Measurements from ENCODE around the gene RPS26.
"Not testable (repeated sequence)": the region's sequence is repeated elsewhere in the genome, so short reads cannot be mapped to it uniquely, and the experiment has no call there.

RPS26 gene

DNA sequence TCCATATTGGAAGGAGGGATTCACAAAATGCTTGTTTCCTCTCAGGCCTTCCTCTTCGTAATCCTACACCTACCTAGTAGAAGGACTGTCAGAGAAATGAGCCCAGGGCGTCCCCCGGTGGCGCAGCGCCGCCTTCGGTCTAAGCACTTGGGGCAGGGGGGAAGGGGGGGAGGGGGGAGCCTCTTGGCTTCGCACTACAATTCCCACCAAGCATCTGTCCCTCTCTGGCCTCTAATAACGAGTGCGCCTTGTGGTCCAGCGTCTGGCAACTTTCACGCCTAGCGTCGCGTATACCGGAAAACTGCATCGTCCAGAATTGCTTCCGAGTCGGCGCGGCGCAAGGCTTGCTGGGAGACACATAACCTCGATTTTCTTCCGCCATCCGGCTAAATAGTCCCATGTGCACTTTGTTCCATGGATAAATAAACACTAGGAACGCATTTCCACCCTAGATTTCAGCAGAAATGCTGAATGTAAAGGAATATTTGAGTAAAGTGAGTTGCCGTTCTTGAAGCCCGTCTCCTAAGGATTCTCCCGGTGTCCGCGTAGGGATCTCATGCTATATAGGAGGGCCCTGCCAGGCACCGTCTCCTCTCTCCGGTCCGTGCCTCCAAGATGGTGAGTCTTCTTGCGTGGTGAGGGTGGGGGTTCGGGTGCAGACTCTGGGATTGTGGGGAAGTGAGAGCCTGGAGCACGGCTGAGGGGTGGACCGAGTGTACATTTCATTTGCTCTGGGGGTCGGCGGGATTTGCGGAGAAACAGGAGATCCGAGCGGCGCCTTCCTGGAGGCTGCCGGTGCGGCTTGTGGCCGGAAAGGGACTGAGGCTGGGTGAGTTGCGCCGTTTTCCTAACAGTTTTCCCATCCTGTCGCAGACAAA lies at the start of gene RPS26:
TSS of gene RPS26 (plus strand) at position 367 of the 878 bp plus-strand sequence. CDS start at position 616, 249 bp downstream.
- H3K36me3 ChIP-seq (ENCODE audit: control insufficient read depth, insufficient read depth, low read length, severe bottlenecking), result peaks cover 32% of the 10 kb centered on the region
- peak within 1 kb of the TSS; percentile 84 for H3K4me3 ChIP-seq (ENCODE audit: low read length)
- no peaks in the 10 kb centered on the region for H3K27me3 ChIP-seq (replicated peaks; ENCODE audit: control insufficient read depth, insufficient read depth, low read length)
- H3K9ac ChIP-seq (ENCODE audit: low read length), result peak within 1 kb of the TSS; percentile 92
- peaks cover 30% of the 10 kb centered on the region for H3K4me1 ChIP-seq (ENCODE audit: control insufficient read depth, insufficient read depth, low read length)
- H3K9me3 ChIP-seq (ENCODE audit: control insufficient read depth, low read length), result no peaks in the 10 kb centered on the region
- DNase-seq (ENCODE audit: low read depth), result peak; percentile 99

- Histone ChIP-seq H3K9me3 (ENCODE audit: control insufficient read depth, low read length) (no peaks in the 10 kb centered on the region), H3K27me3 (replicated peaks; ENCODE audit: control insufficient read depth, insufficient read depth, low read length) (no peaks in the 10 kb centered on the region), H3K36me3 (ENCODE audit: control insufficient read depth, insufficient read depth, low read length, severe bottlenecking) (peaks cover 61% of the 10 kb centered on the region), H3K4me1 (ENCODE audit: control insufficient read depth, insufficient read depth, low read length) (peaks cover 15% of the 10 kb centered on the region), H3K9ac (ENCODE audit: low read length) (peak overlapping the region; percentile 42), H3K4me3 (ENCODE audit: low read length) (no peak overlapping the region)
- DNase-seq (ENCODE audit: low read depth), result no peak
Observed at GRCh38 chr12:55993230-55993853, 48.4 kb upstream of the RPS26 start.

DNA sequence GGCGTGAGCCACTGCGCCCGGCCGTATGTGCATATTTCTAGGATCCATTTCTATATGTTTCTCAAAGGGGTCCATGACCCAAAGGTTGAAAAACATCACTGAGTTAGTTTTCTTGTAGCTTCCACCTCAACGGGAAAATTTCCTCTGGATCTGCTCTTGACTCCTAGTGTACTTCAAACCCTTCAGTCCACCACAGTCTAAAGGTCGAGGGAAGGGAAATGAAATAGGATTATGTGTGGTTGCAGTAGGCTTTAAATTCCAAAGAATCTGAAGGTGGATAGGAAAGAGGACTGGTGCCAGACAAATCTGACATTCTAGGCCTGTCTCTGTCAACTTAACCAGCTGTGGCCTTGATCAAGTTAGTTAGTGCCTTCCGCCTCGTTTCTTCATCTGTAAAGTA lies 46.4 kb upstream of the RPS26 start:
- Histone ChIP-seq H3K36me3 (ENCODE audit: control insufficient read depth, insufficient read depth, low read length, severe bottlenecking) (peaks cover 52% of the 10 kb centered on the region), H3K4me1 (ENCODE audit: control insufficient read depth, insufficient read depth, low read length) (peaks cover 16% of the 10 kb centered on the region)

DNA sequence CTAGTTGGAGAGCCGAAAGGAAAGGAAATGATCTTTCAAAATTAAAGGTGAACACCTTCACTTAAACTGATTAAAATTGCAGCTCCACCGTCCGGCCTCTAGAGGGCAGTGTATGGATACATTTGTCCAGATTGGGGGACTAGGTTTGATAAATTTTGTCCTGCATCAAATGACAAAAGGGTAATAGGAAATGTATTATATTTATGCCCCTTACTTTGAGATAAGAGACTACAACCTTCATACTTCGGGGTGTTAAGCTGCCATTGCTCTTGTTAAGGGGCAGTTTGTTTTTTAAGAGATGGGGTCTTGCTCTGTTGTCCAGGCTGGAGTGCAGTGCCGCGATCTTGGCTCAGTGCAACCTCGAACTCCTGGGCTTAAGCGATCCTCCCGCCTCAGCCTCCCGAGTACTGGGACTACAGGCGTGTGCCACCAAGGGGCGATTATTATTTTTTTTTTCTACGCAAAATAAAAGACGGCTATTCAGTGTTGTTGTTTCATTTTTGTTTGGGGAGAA lies 45.5 kb upstream of the RPS26 start:
- peak; percentile 90 for DNase-seq (ENCODE audit: low read depth)
- H3K27me3 ChIP-seq (replicated peaks; ENCODE audit: control insufficient read depth, insufficient read depth, low read length), result no peaks in the 10 kb centered on the region
- no peaks in the 10 kb centered on the region for H3K9me3 ChIP-seq (ENCODE audit: control insufficient read depth, low read length)
- H3K4me1 ChIP-seq (ENCODE audit: control insufficient read depth, insufficient read depth, low read length), result peaks cover 16% of the 10 kb centered on the region
- peak overlapping the region; percentile 98 for H3K4me3 ChIP-seq (ENCODE audit: low read length)
- H3K36me3 ChIP-seq (ENCODE audit: control insufficient read depth, insufficient read depth, low read length, severe bottlenecking), result peaks cover 43% of the 10 kb centered on the region
- H3K9ac ChIP-seq (ENCODE audit: low read length), result peak overlapping the region; percentile 99

More for the DNA sequence above, 46.4 kb upstream of the RPS26 start:
- Histone ChIP-seq H3K9ac (ENCODE audit: low read length) (no peak overlapping the region), H3K9me3 (ENCODE audit: control insufficient read depth, low read length) (no peaks in the 10 kb centered on the region), H3K4me3 (ENCODE audit: low read length) (no peak overlapping the region), H3K27me3 (replicated peaks; ENCODE audit: control insufficient read depth, insufficient read depth, low read length) (no peaks in the 10 kb centered on the region)
- DNase-seq (ENCODE audit: low read depth), result no peak

DNA sequence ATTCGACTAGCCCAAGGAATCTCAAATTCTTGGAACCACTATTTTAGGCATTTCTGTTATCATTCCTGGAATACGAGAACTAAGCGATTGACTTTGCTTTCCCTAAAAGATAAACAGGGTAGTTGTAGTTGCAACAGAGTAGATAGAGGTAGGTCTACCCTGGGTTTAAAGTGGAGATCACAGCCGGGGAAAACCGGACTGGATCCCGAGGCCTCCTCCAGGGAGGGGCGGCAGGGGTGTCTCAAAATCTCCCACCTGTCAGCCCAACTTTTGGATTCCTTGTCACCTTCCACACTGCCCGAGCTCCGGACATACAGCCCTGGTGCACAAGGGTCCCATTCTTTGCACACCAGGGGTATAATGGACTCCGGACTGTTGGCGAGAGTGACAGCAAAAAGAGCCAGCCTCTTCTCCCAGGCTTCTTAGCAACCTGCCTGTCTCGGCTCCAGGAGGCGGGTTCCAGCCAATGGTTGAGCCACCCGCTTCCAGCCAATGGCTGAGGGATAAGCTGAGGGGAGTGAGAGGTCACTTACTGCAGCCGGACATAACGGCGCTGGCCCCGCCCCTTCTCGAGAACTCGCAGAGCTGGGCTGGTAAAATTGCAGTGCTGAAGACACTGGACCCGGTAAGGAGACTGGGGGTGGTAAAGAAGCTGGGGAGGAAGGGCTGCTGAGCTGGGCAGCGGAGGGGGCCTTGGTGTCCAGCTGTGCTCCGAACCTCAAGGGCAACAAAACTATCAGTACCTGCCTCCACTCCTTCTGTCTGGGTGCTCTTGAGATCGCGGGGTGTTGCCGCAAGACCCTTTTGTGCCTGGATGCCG lies 44.8 kb upstream of the RPS26 start, which contains the start of gene SUOX:
TSS of gene SUOX (plus strand) at position 562 of the 820 bp plus-strand sequence. CDS start 4,946 bp downstream, outside the sequence.
- peak; percentile 98 for DNase-seq (ENCODE audit: low read depth)
- Histone ChIP-seq H3K36me3 (ENCODE audit: control insufficient read depth, insufficient read depth, low read length, severe bottlenecking) (peaks cover 38% of the 10 kb centered on the region), H3K4me1 (ENCODE audit: control insufficient read depth, insufficient read depth, low read length) (peaks cover 16% of the 10 kb centered on the region), H3K4me3 (ENCODE audit: low read length) (peak within 1 kb of the TSS; percentile 98), H3K9me3 (ENCODE audit: control insufficient read depth, low read length) (no peaks in the 10 kb centered on the region), H3K27me3 (replicated peaks; ENCODE audit: control insufficient read depth, insufficient read depth, low read length) (no peaks in the 10 kb centered on the region), H3K9ac (ENCODE audit: low read length) (peak within 1 kb of the TSS; percentile 99)

DNA sequence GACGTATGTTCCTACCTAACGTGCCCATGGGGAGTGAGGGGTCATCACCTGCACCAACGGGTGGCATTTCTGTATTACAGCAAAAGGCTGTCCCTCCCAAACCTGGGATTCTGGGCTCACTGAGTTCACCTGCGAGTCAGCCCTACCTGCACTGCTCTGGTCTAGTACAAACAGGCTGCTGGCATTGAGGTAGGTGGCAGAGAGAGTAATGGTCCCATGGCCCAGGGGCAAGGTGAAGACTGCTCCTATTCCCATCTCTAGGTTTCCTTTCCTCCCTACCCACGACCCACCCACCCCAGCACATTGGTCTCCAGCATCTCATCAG lies 44.2 kb upstream of the RPS26 start:
- no peaks in the 10 kb centered on the region for H3K9me3 ChIP-seq (ENCODE audit: control insufficient read depth, low read length)
- peak overlapping the region; percentile 98 for H3K4me3 ChIP-seq (ENCODE audit: low read length)
- H3K9ac ChIP-seq (ENCODE audit: low read length), result peak overlapping the region; percentile 99
- H3K36me3 ChIP-seq (ENCODE audit: control insufficient read depth, insufficient read depth, low read length, severe bottlenecking), result peaks cover 38% of the 10 kb centered on the region
- H3K4me1 ChIP-seq (ENCODE audit: control insufficient read depth, insufficient read depth, low read length), result peaks cover 16% of the 10 kb centered on the region
- H3K27me3 ChIP-seq (replicated peaks; ENCODE audit: control insufficient read depth, insufficient read depth, low read length), result no peaks in the 10 kb centered on the region
- DNase-seq (ENCODE audit: low read depth), result no peak

GRCh38 chr12:55999522-55999921 lies 42.2 kb upstream of the RPS26 start:
- not testable (repeated sequence) for H3K9ac ChIP-seq (ENCODE audit: low read length); H3K27me3 ChIP-seq (replicated peaks; ENCODE audit: control insufficient read depth, insufficient read depth, low read length); DNase-seq (ENCODE audit: low read depth); H3K4me3 ChIP-seq (ENCODE audit: low read length); H3K9me3 ChIP-seq (ENCODE audit: control insufficient read depth, low read length)
- Histone ChIP-seq H3K36me3 (ENCODE audit: control insufficient read depth, insufficient read depth, low read length, severe bottlenecking) (peaks cover 33% of the 10 kb centered on the region), H3K4me1 (ENCODE audit: control insufficient read depth, insufficient read depth, low read length) (peaks cover 16% of the 10 kb centered on the region)

GRCh38 chr12:55999999-56000540 lies 41.6 kb upstream of the RPS26 start:
- not testable (repeated sequence) for H3K9me3 ChIP-seq (ENCODE audit: control insufficient read depth, low read length); H3K27me3 ChIP-seq (replicated peaks; ENCODE audit: control insufficient read depth, insufficient read depth, low read length); DNase-seq (ENCODE audit: low read depth); H3K9ac ChIP-seq (ENCODE audit: low read length); H3K4me3 ChIP-seq (ENCODE audit: low read length)
- Histone ChIP-seq H3K4me1 (ENCODE audit: control insufficient read depth, insufficient read depth, low read length) (peaks cover 16% of the 10 kb centered on the region), H3K36me3 (ENCODE audit: control insufficient read depth, insufficient read depth, low read length, severe bottlenecking) (peaks cover 32% of the 10 kb centered on the region)

GRCh38 chr12:56001487-56002100 lies 40.1 kb upstream of the RPS26 start:
- no peaks in the 10 kb centered on the region for H3K9me3 ChIP-seq (ENCODE audit: control insufficient read depth, low read length)
- DNase-seq (ENCODE audit: low read depth), result no peak
- no peak overlapping the region for H3K4me3 ChIP-seq (ENCODE audit: low read length)
- peaks cover 30% of the 10 kb centered on the region for H3K36me3 ChIP-seq (ENCODE audit: control insufficient read depth, insufficient read depth, low read length, severe bottlenecking)
- H3K4me1 ChIP-seq (ENCODE audit: control insufficient read depth, insufficient read depth, low read length), result peaks cover 12% of the 10 kb centered on the region
- H3K27me3 ChIP-seq (replicated peaks; ENCODE audit: control insufficient read depth, insufficient read depth, low read length), result no peaks in the 10 kb centered on the region
- no peak overlapping the region for H3K9ac ChIP-seq (ENCODE audit: low read length)

DNA sequence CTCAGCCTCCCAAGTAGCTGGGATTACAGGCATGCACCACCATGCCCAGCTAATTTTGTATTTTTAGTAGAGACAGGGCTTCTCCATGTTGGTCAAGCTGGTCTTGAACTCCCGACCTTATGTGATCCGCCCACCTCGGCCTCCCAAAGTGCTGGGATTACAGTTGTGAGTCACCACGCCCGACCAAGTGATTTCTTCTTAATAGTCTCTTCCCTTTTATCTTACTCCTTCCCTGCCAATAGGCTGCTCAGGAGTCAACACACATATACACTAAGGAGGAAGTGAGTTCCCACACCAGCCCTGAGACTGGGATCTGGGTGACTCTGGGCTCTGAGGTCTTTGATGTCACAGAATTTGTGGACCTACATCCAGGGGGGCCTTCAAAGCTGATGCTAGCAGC lies 38.3 kb upstream of the RPS26 start:
- not testable (repeated sequence) for H3K9me3 ChIP-seq (ENCODE audit: control insufficient read depth, low read length); H3K27me3 ChIP-seq (replicated peaks; ENCODE audit: control insufficient read depth, insufficient read depth, low read length); DNase-seq (ENCODE audit: low read depth); H3K4me1 ChIP-seq (ENCODE audit: control insufficient read depth, insufficient read depth, low read length); H3K9ac ChIP-seq (ENCODE audit: low read length); H3K4me3 ChIP-seq (ENCODE audit: low read length)
- H3K36me3 ChIP-seq (ENCODE audit: control insufficient read depth, insufficient read depth, low read length, severe bottlenecking), result peaks cover 30% of the 10 kb centered on the region
